ENCODE data around the gene POU2F1.

POU2F1 gene

GRCh38 chr1:167342846-167343245 lies 122.2 kb downstream of the POU2F1 start:
- H3K9me3 ChIP-seq (replicated peaks; ENCODE audit: insufficient read depth, low read length) = no peaks in the 10 kb centered on the region
- H3K79me2 ChIP-seq (ENCODE audit: low read length) = peaks cover 15% of the 10 kb centered on the region; the same call in 1 of the 2 replicates

DNA sequence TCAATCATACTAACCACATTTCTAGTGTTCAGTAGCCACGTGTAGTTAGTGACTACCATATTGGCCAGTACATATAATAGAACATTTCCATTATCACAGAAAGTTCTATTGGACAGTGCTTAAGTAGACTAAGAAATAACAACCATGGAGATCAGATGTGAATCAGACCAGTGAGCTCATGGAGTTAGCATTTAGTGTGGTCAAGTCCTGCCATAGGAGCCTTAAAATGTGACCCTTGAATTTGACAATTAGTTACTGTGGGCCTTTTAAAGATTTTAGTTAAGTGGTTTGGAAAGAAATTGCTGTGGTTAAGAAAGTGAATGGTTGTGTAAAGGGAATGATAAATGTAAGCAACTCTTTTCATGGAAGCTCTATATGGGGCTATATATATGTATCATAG lies 123.4 kb downstream of the POU2F1 start:
- Histone ChIP-seq H3K79me2 (ENCODE audit: low read length) (peaks cover 20% of the 10 kb centered on the region; the same call in 1 of the 2 replicates), H3K9ac (ENCODE audit: low read length) (no peak overlapping the region), H3F3A (ENCODE audit: insufficient read depth, low read length) (no peaks in the 10 kb centered on the region), H3K36me3 (replicated peaks; ENCODE audit: insufficient read depth, low read length) (no peaks in the 10 kb centered on the region), H4K20me1 (ENCODE audit: insufficient read depth, low read length) (no peaks in the 10 kb centered on the region), H3K9me3 (replicated peaks; ENCODE audit: insufficient read depth, low read length) (no peaks in the 10 kb centered on the region), H3K4me3 (ENCODE audit: low read length) (no peak overlapping the region), H2AFZ (ENCODE audit: low read length) (no peak overlapping the region), H3K4me1 (ENCODE audit: low read length) (no peaks in the 10 kb centered on the region), H3K27me3 (replicated peaks; ENCODE audit: insufficient read depth, low read length) (no peaks in the 10 kb centered on the region), H3K9me2 (replicated peaks; ENCODE audit: insufficient read depth, low read length) (no peaks in the 10 kb centered on the region), H3K4me2 (ENCODE audit: low read depth, low read length) (no peak overlapping the region), H3K27ac (ENCODE audit: low read length) (no peak overlapping the region)
- TF ChIP-seq EZH2 (optimal IDR thresholded peaks at IDR 0.05; ENCODE audit: low read depth, low read length) (no peak), EZH2phosphoT487 (IDR thresholded peaks at IDR 0.05; ENCODE audit: low read length) (no peak)
- TF ChIP-seq, protein P1, sequence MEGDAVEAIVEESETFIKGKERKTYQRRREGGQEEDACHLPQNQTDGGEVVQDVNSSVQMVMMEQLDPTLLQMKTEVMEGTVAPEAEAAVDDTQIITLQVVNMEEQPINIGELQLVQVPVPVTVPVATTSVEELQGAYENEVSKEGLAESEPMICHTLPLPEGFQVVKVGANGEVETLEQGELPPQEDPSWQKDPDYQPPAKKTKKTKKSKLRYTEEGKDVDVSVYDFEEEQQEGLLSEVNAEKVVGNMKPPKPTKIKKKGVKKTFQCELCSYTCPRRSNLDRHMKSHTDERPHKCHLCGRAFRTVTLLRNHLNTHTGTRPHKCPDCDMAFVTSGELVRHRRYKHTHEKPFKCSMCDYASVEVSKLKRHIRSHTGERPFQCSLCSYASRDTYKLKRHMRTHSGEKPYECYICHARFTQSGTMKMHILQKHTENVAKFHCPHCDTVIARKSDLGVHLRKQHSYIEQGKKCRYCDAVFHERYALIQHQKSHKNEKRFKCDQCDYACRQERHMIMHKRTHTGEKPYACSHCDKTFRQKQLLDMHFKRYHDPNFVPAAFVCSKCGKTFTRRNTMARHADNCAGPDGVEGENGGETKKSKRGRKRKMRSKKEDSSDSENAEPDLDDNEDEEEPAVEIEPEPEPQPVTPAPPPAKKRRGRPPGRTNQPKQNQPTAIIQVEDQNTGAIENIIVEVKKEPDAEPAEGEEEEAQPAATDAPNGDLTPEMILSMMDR (IDR thresholded peaks at IDR 0.05; ENCODE audit: low read length) = no peak
- no peak for DNase-seq

More at GRCh38 chr1:167342846-167343245, 122.2 kb downstream of the POU2F1 start:
- DNase-seq = peak; percentile 66
- Histone ChIP-seq H3K36me3 (replicated peaks; ENCODE audit: insufficient read depth, low read length) (no peaks in the 10 kb centered on the region), H3K4me2 (ENCODE audit: low read depth, low read length) (no peak overlapping the region), H3K4me1 (ENCODE audit: low read length) (no peaks in the 10 kb centered on the region), H3K9me2 (replicated peaks; ENCODE audit: insufficient read depth, low read length) (no peaks in the 10 kb centered on the region), H2AFZ (ENCODE audit: low read length) (no peak overlapping the region), H3K27me3 (replicated peaks; ENCODE audit: insufficient read depth, low read length) (no peaks in the 10 kb centered on the region), H3K9ac (ENCODE audit: low read length) (no peak overlapping the region), H3K27ac (ENCODE audit: low read length) (no peak overlapping the region), H3K4me3 (ENCODE audit: low read length) (no peak overlapping the region), H4K20me1 (ENCODE audit: insufficient read depth, low read length) (no peaks in the 10 kb centered on the region), H3F3A (ENCODE audit: insufficient read depth, low read length) (no peaks in the 10 kb centered on the region)
- TF ChIP-seq EZH2 (optimal IDR thresholded peaks at IDR 0.05; ENCODE audit: low read depth, low read length) = no peak
- TF ChIP-seq, protein P1 (IDR thresholded peaks at IDR 0.05; ENCODE audit: low read length) = peak; percentile 61

DNA sequence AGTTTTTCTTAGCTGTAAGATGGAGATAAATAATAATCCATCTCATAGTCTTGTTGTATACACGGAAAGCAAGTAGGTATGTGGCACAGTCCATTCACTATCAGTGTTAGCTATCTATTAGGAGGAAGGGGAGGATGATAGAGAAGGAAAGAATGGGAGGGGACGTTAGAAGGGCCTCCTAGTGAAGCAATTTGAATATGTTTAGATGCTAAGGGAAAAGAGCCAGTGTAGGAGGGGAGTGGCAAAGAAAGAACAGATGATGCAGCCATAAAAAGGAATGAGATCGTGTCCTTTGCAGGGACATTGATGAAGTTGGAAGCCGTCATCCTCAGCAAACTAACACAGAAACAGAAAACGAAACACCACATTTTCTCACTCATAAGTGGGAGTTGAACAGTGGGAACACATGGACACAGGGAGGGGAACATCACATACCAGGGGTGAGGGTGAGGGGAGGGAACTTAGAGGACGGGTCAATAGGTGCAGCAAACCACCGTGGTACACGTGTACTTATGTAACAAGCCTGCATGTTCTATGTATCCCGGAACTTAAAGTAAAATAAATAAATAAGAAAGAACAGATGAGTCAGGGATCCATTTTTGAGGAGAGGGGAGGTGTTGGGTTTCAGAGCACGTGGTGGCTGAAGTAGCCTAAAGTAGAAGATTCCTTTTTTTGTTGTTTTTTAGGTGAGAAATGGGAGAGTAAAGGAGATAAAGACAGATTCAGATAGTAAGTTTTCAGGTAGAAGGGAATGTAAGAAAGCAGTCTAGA lies 124.1 kb downstream of the POU2F1 start:
- no peak overlapping the region for H2AFZ ChIP-seq (ENCODE audit: low read length)
- no peak for DNase-seq
- H3K79me2 ChIP-seq (ENCODE audit: low read length) = peaks cover 19% of the 10 kb centered on the region; the same call in 1 of the 2 replicates
- no peaks in the 10 kb centered on the region for H3K27me3 ChIP-seq (replicated peaks; ENCODE audit: insufficient read depth, low read length)
- no peak overlapping the region for H3K27ac ChIP-seq (ENCODE audit: low read length)
- H3K9me2 ChIP-seq (replicated peaks; ENCODE audit: insufficient read depth, low read length) = no peaks in the 10 kb centered on the region
- no peak for TF ChIP-seq EZH2 (optimal IDR thresholded peaks at IDR 0.05; ENCODE audit: low read depth, low read length)
- no peaks in the 10 kb centered on the region for H3K4me1 ChIP-seq (ENCODE audit: low read length)
- no peaks in the 10 kb centered on the region for H3K9me3 ChIP-seq (replicated peaks; ENCODE audit: insufficient read depth, low read length)
- H3K4me3 ChIP-seq (ENCODE audit: low read length) = no peak overlapping the region
- H4K20me1 ChIP-seq (ENCODE audit: insufficient read depth, low read length) = no peaks in the 10 kb centered on the region
- no peaks in the 10 kb centered on the region for H3K36me3 ChIP-seq (replicated peaks; ENCODE audit: insufficient read depth, low read length)
- no peak overlapping the region for H3K9ac ChIP-seq (ENCODE audit: low read length)
- no peaks in the 10 kb centered on the region for H3F3A ChIP-seq (ENCODE audit: insufficient read depth, low read length)
- H3K4me2 ChIP-seq (ENCODE audit: low read depth, low read length) = no peak overlapping the region

DNA sequence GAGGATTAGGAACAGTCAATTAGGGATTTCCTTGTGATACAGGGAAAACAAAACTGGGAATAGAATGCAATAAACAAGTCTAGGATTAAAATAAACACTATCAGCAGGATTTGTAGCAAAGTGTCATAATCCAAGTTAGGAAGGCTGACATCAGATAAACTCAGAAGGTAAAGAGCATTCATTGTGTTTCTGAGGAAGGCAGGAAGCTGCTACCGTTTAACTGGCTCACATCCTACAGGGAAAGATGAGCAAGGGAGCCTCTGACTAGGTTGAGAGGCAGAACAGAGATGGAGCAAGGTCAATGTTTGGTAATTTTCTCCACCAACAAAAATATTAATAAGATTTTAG lies 124.7 kb downstream of the POU2F1 start:
- Histone ChIP-seq H4K20me1 (ENCODE audit: insufficient read depth, low read length) (no peaks in the 10 kb centered on the region), H3K9me2 (replicated peaks; ENCODE audit: insufficient read depth, low read length) (no peaks in the 10 kb centered on the region), H3K9ac (ENCODE audit: low read length) (no peak overlapping the region), H3K27me3 (replicated peaks; ENCODE audit: insufficient read depth, low read length) (no peaks in the 10 kb centered on the region), H3K79me2 (ENCODE audit: low read length) (peaks cover 19% of the 10 kb centered on the region; the same call in 1 of the 2 replicates), H3K4me1 (ENCODE audit: low read length) (no peaks in the 10 kb centered on the region), H2AFZ (ENCODE audit: low read length) (no peak overlapping the region), H3K9me3 (replicated peaks; ENCODE audit: insufficient read depth, low read length) (no peaks in the 10 kb centered on the region), H3K27ac (ENCODE audit: low read length) (no peak overlapping the region), H3K36me3 (replicated peaks; ENCODE audit: insufficient read depth, low read length) (no peaks in the 10 kb centered on the region), H3F3A (ENCODE audit: insufficient read depth, low read length) (no peaks in the 10 kb centered on the region), H3K4me3 (ENCODE audit: low read length) (no peak overlapping the region), H3K4me2 (ENCODE audit: low read depth, low read length) (no peak overlapping the region)
- TF ChIP-seq, protein P1 (IDR thresholded peaks at IDR 0.05; ENCODE audit: low read length) = no peak
- TF ChIP-seq EZH2 (optimal IDR thresholded peaks at IDR 0.05; ENCODE audit: low read depth, low read length) (no peak), EZH2phosphoT487 (IDR thresholded peaks at IDR 0.05; ENCODE audit: low read length) (no peak)
- DNase-seq = no peak
